GM11168 (cell line): ENCODE results near the gene ABT1.

ENCODE experiments used
- in situ Hi-C: fragments of 300-500 bp; cut with MboI; formaldehyde crosslinking; loops from one replicate; pipeline ENCODE4 v1.12.0; 2022; ENCODE audit warnings: low sequenced_read_pairs; ENCODE audit not compliant: unreplicated experiment

ABT1 gene

GRCh38 chr6:26600759-26601158 is 4.0 kb downstream of the ABT1 start:
- in situ Hi-C loops, result no loop called here

GRCh38 chr6:26602262-26602661 is 5.5 kb downstream of the ABT1 start:
- in situ Hi-C loops, result no loop called here

GRCh38 chr6:26604026-26604425 is 7.3 kb downstream of the ABT1 start:
- in situ Hi-C loops, result no loop called here

GRCh38 chr6:26604797-26605196 is 8.0 kb downstream of the ABT1 start:
- in situ Hi-C loops, result loop anchor here (5.0 kb wide), 1 partner anchor 478 kb away; no protein-coding TSS in a partner anchor

- in situ Hi-C loops, result loop anchor here (5.0 kb wide), 1 partner anchor 475 kb away; no protein-coding TSS in a partner anchor
These were observed 10.9 kb downstream of the ABT1 start for GRCh38 chr6:26607434-26608230.

- in situ Hi-C loops, result loop anchor here (5.0 kb wide), 1 partner anchor 473 kb away; no protein-coding TSS in a partner anchor
These were observed 12.7 kb downstream of the ABT1 start for GRCh38 chr6:26609463-26609862.

- in situ Hi-C loops, result no loop called here
These were observed 14.8 kb downstream of the ABT1 start for GRCh38 chr6:26611599-26611998.

- in situ Hi-C loops, result no loop called here
These were observed 16.4 kb downstream of the ABT1 start for GRCh38 chr6:26613201-26613600.

- in situ Hi-C loops, result no loop called here
These were observed 17.2 kb downstream of the ABT1 start for GRCh38 chr6:26613689-26614683.

- in situ Hi-C loops, result no loop called here
These were observed 26.6 kb downstream of the ABT1 start for GRCh38 chr6:26623339-26623859.

GRCh38 chr6:26624557-26624956 is 27.8 kb downstream of the ABT1 start:
- in situ Hi-C loops, result no loop called here

- in situ Hi-C loops, result no loop called here
These were observed 31.1 kb downstream of the ABT1 start for GRCh38 chr6:26627843-26628242.

GRCh38 chr6:26629359-26629758 is 32.6 kb downstream of the ABT1 start:
- in situ Hi-C loops, result no loop called here

GRCh38 chr6:26640806-26641205 is 44.1 kb downstream of the ABT1 start:
- in situ Hi-C loops, result no loop called here

- in situ Hi-C loops, result no loop called here
These were observed 49.3 kb downstream of the ABT1 start for GRCh38 chr6:26646074-26646473.
